Mononuclear cell (primary cell): Measurements from ENCODE around the gene TSPYL4. TPM values are rescaled to one million over a fixed set of nuclear protein-coding genes. Genes with fewer than 3 reads are reported as not detected.

Source experiments
- H3K27me3 ChIP-seq: 2 replicates; pipeline ENCODE4 v1.6.0; 2011; ENCODE audit warnings: low read length, control low read depth; ENCODE audit not compliant: insufficient read depth
- H3K4me1 ChIP-seq: 2 replicates; pipeline ENCODE4 v1.5.1; 2011; ENCODE audit warnings: mild to moderate bottlenecking, low read length, control low read depth; ENCODE audit not compliant: insufficient read depth
- H3K4me3 ChIP-seq: 2 replicates; pipeline ENCODE4 v1.5.1; 2011; ENCODE audit warnings: mild to moderate bottlenecking, low read length, moderate library complexity
- H3K9me3 ChIP-seq: 2 replicates; pipeline ENCODE4 v1.5.1; 2011; ENCODE audit warnings: low read depth, mild to moderate bottlenecking, control low read depth, low read length
- total RNA-seq: library from RNA; depleted of rRNA; stranded (reverse); fragments of >200 nt; gene quantifications from one replicate; pipeline ENCODE4 v1.2.3, GENCODE V29; 2012

The TSPYL4 gene
- total RNA-seq, 1 donor: 39.8 TPM

GRCh38 chr6:116221067-116221466 lies 32.8 kb downstream of the TSPYL4 start:
- no peak overlapping the region for H3K4me3 ChIP-seq
- H3K4me1 ChIP-seq: no peaks in the 10 kb centered on the region

GRCh38 chr6:116218866-116219265 lies 35.0 kb downstream of the TSPYL4 start:
- no peak overlapping the region for H3K4me3 ChIP-seq
- H3K9me3 ChIP-seq: no peaks in the 10 kb centered on the region
- no peaks in the 10 kb centered on the region for H3K4me1 ChIP-seq
- no peaks in the 10 kb centered on the region for H3K27me3 ChIP-seq

More at GRCh38 chr6:116221067-116221466, 32.8 kb downstream of the TSPYL4 start:
- no peaks in the 10 kb centered on the region for H3K9me3 ChIP-seq
- no peaks in the 10 kb centered on the region for H3K27me3 ChIP-seq

GRCh38 chr6:116218172-116218633 lies 35.7 kb downstream of the TSPYL4 start:
- no peaks in the 10 kb centered on the region for H3K9me3 ChIP-seq
- H3K27me3 ChIP-seq: no peaks in the 10 kb centered on the region
- H3K4me3 ChIP-seq: no peak overlapping the region
- no peaks in the 10 kb centered on the region for H3K4me1 ChIP-seq

GRCh38 chr6:116217069-116217468 lies 36.8 kb downstream of the TSPYL4 start:
- Histone ChIP-seq H3K27me3 (no peaks in the 10 kb centered on the region), H3K4me1 (no peaks in the 10 kb centered on the region), H3K9me3 (no peaks in the 10 kb centered on the region), H3K4me3 (no peak overlapping the region)

- Histone ChIP-seq H3K9me3 (no peaks in the 10 kb centered on the region), H3K27me3 (no peaks in the 10 kb centered on the region), H3K4me3 (no peak overlapping the region), H3K4me1 (no peaks in the 10 kb centered on the region)
Measured at GRCh38 chr6:116215414-116215813, 38.5 kb downstream of the TSPYL4 start.

- no peaks in the 10 kb centered on the region for H3K4me1 ChIP-seq
- no peak overlapping the region for H3K4me3 ChIP-seq
- no peaks in the 10 kb centered on the region for H3K9me3 ChIP-seq
- H3K27me3 ChIP-seq: no peaks in the 10 kb centered on the region
Measured at GRCh38 chr6:116214681-116215080, 39.2 kb downstream of the TSPYL4 start.

- no peaks in the 10 kb centered on the region for H3K4me1 ChIP-seq
- no peak overlapping the region for H3K4me3 ChIP-seq
- no peaks in the 10 kb centered on the region for H3K27me3 ChIP-seq
- H3K9me3 ChIP-seq: no peaks in the 10 kb centered on the region
Measured at GRCh38 chr6:116210750-116211425, 43.0 kb downstream of the TSPYL4 start.

GRCh38 chr6:116210316-116210715 lies 43.6 kb downstream of the TSPYL4 start:
- Histone ChIP-seq H3K27me3 (no peaks in the 10 kb centered on the region), H3K4me1 (no peaks in the 10 kb centered on the region), H3K4me3 (no peak overlapping the region), H3K9me3 (no peaks in the 10 kb centered on the region)

- Histone ChIP-seq H3K9me3 (no peaks in the 10 kb centered on the region), H3K27me3 (no peaks in the 10 kb centered on the region), H3K4me1 (no peaks in the 10 kb centered on the region), H3K4me3 (no peak overlapping the region)
Measured at GRCh38 chr6:116208056-116208785, 45.7 kb downstream of the TSPYL4 start.

GRCh38 chr6:116206231-116206903 lies 47.5 kb downstream of the TSPYL4 start:
- Histone ChIP-seq H3K9me3 (no peaks in the 10 kb centered on the region), H3K4me1 (no peaks in the 10 kb centered on the region), H3K4me3 (no peak overlapping the region), H3K27me3 (no peaks in the 10 kb centered on the region)

GRCh38 chr6:116205281-116205680 lies 48.6 kb downstream of the TSPYL4 start:
- Histone ChIP-seq H3K4me1 (no peaks in the 10 kb centered on the region), H3K27me3 (no peaks in the 10 kb centered on the region), H3K9me3 (no peaks in the 10 kb centered on the region), H3K4me3 (no peak overlapping the region)

- Histone ChIP-seq H3K9me3 (no peaks in the 10 kb centered on the region), H3K4me3 (no peak overlapping the region), H3K27me3 (no peaks in the 10 kb centered on the region), H3K4me1 (no peaks in the 10 kb centered on the region)
Measured at GRCh38 chr6:116201538-116201937, 52.3 kb downstream of the TSPYL4 start.

- H3K4me1 ChIP-seq: no peaks in the 10 kb centered on the region
- H3K27me3 ChIP-seq: no peaks in the 10 kb centered on the region
- H3K9me3 ChIP-seq: no peaks in the 10 kb centered on the region
- H3K4me3 ChIP-seq: no peak overlapping the region
Measured at GRCh38 chr6:116200619-116201249, 53.1 kb downstream of the TSPYL4 start.
